ENCODE results near the gene MRPL55. TPM values are rescaled to one million over a fixed set of nuclear protein-coding genes. Genes with fewer than 3 reads are reported as not detected.

MRPL55 gene
- total RNA-seq, 1 donor from 2014 or later: 56.9 TPM

GRCh38 chr1:228068359-228068758 lies 40.7 kb downstream of the MRPL55 start:
- Mint-ChIP-seq H3K27me3 (ENCODE audit: low read depth) (peaks cover 56% of the 10 kb centered on the region), H3K4me1 (no peaks in the 10 kb centered on the region), H3K4me3 (no peak overlapping the region), H3K9me3 (no peaks in the 10 kb centered on the region), H3K27ac (no peak overlapping the region), H3K36me3 (no peaks in the 10 kb centered on the region)
- TF ChIP-seq CTCF (IDR thresholded peaks at IDR 0.05; ENCODE audit: unreplicated experiment): no peak
- no peak for DNase-seq (ENCODE audit: low spot score in 2 of 2, unreplicated experiment in 2 of 2)

- no peak for TF ChIP-seq CTCF (IDR thresholded peaks at IDR 0.05; ENCODE audit: unreplicated experiment)
- no peak overlapping the region for H3K27ac Mint-ChIP-seq
- no peaks in the 10 kb centered on the region for H3K4me1 Mint-ChIP-seq
- DNase-seq (ENCODE audit: low spot score in 2 of 2, unreplicated experiment in 2 of 2): no peak
- H3K36me3 Mint-ChIP-seq: no peaks in the 10 kb centered on the region
- peaks cover 58% of the 10 kb centered on the region for H3K27me3 Mint-ChIP-seq (ENCODE audit: low read depth)
- H3K9me3 Mint-ChIP-seq: no peaks in the 10 kb centered on the region
- H3K4me3 Mint-ChIP-seq: no peak overlapping the region
Measured at GRCh38 chr1:228066891-228067654, 42.0 kb downstream of the MRPL55 start.

- no peak overlapping the region for H3K27ac Mint-ChIP-seq
- H3K4me1 Mint-ChIP-seq: no peaks in the 10 kb centered on the region
- no peaks in the 10 kb centered on the region for H3K36me3 Mint-ChIP-seq
- no peak for TF ChIP-seq CTCF (IDR thresholded peaks at IDR 0.05; ENCODE audit: unreplicated experiment)
- DNase-seq (ENCODE audit: low spot score in 2 of 2, unreplicated experiment in 2 of 2): no peak
- peaks cover 63% of the 10 kb centered on the region for H3K27me3 Mint-ChIP-seq (ENCODE audit: low read depth)
- H3K4me3 Mint-ChIP-seq: no peak overlapping the region
- H3K9me3 Mint-ChIP-seq: no peaks in the 10 kb centered on the region
Measured at GRCh38 chr1:228066416-228066815, 42.7 kb downstream of the MRPL55 start.

- no peak overlapping the region for H3K4me3 Mint-ChIP-seq
- H3K9me3 Mint-ChIP-seq: no peaks in the 10 kb centered on the region
- H3K36me3 Mint-ChIP-seq: no peaks in the 10 kb centered on the region
- H3K27me3 Mint-ChIP-seq (ENCODE audit: low read depth): peaks cover 63% of the 10 kb centered on the region
- DNase-seq (ENCODE audit: low spot score in 2 of 2, unreplicated experiment in 2 of 2): no peak
- peaks cover 6% of the 10 kb centered on the region for H3K4me1 Mint-ChIP-seq
- TF ChIP-seq CTCF (IDR thresholded peaks at IDR 0.05; ENCODE audit: unreplicated experiment): no peak
- H3K27ac Mint-ChIP-seq: no peak overlapping the region
Measured at GRCh38 chr1:228065543-228066347, 43.4 kb downstream of the MRPL55 start.

GRCh38 chr1:228064741-228065542 lies 44.2 kb downstream of the MRPL55 start:
- TF ChIP-seq CTCF (IDR thresholded peaks at IDR 0.05; ENCODE audit: unreplicated experiment): no peak
- no peak overlapping the region for H3K27ac Mint-ChIP-seq
- H3K4me3 Mint-ChIP-seq: no peak overlapping the region
- H3K4me1 Mint-ChIP-seq: peaks cover 9% of the 10 kb centered on the region
- no peaks in the 10 kb centered on the region for H3K9me3 Mint-ChIP-seq
- H3K27me3 Mint-ChIP-seq (ENCODE audit: low read depth): peaks cover 66% of the 10 kb centered on the region
- no peak for DNase-seq (ENCODE audit: low spot score in 2 of 2, unreplicated experiment in 2 of 2)
- no peaks in the 10 kb centered on the region for H3K36me3 Mint-ChIP-seq

All from mesothelial cell of epicardium (in vitro differentiated cells).